NB4 (cell line): Measurements from ENCODE around the gene TFF1.

Experiments
- MYC ChIP-seq: IDR thresholded peaks from 2 replicates; pipeline ENCODE4 v1.6.1; 2011; ENCODE audit warnings: low read depth, low read length
- POLR2A ChIP-seq: IDR thresholded peaks from 2 replicates; pipeline ENCODE4 v1.6.1; 2011; ENCODE audit warnings: mild to moderate bottlenecking; ENCODE audit not compliant: insufficient read length; ENCODE audit errors: extremely low read depth
- TF ChIP-seq, protein P1 (sequence below): IDR thresholded peaks from 2 replicates; pipeline ENCODE4 v1.6.1; 2011; ENCODE audit warnings: low read depth, low read length
- TF ChIP-seq, protein P2 (sequence below): IDR thresholded peaks from one replicate; pipeline ENCODE4 v1.5.1; 2012; ENCODE audit warnings: low read depth, low read length

DNA sequence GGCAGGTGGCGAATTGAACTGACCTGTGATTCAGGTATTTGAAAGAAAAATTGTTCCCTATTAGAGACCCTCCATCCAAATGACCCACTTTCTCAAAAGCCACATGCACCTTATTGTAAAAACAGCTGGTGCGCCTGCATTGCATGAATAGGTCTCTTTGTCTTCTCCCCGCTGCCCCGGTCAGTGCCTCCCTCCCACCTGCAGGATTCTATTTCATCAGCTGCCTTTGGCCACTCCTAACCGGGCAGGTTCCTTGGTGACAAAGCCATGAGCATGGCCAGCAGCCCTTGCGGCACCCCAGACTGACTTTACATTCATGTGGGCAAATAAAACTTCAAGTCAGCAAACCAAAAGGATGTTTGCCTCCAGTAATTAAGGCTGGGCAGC lies 23.1 kb upstream of the TFF1 start:
- TF ChIP-seq, protein P1, sequence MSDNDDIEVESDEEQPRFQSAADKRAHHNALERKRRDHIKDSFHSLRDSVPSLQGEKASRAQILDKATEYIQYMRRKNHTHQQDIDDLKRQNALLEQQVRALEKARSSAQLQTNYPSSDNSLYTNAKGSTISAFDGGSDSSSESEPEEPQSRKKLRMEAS, result no peak
- TF ChIP-seq, protein P2, sequence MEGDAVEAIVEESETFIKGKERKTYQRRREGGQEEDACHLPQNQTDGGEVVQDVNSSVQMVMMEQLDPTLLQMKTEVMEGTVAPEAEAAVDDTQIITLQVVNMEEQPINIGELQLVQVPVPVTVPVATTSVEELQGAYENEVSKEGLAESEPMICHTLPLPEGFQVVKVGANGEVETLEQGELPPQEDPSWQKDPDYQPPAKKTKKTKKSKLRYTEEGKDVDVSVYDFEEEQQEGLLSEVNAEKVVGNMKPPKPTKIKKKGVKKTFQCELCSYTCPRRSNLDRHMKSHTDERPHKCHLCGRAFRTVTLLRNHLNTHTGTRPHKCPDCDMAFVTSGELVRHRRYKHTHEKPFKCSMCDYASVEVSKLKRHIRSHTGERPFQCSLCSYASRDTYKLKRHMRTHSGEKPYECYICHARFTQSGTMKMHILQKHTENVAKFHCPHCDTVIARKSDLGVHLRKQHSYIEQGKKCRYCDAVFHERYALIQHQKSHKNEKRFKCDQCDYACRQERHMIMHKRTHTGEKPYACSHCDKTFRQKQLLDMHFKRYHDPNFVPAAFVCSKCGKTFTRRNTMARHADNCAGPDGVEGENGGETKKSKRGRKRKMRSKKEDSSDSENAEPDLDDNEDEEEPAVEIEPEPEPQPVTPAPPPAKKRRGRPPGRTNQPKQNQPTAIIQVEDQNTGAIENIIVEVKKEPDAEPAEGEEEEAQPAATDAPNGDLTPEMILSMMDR, result no peak
- no peak for TF ChIP-seq POLR2A
- no peak for TF ChIP-seq MYC
